HepG2 (cell line): ENCODE results near the gene GPSM1. TPM values are rescaled to one million over a fixed set of nuclear protein-coding genes. Genes with fewer than 3 reads are reported as not detected.

Experiments
- ATAC-seq: fragments of 200-7000 bp; cut with Tn5 transposase; 3 replicates; pipeline ENCODE4 v1.9.1; 2020; ENCODE audit warnings: mild to moderate bottlenecking, moderate library complexity
- BruUV-seq: library from RNA; stranded (reverse); fragments of 400-500 nt; replicated peaks from 2 replicates; lab custom pipeline; 2021; lab: Mats Ljungman, UMichigan
- CTCF ChIA-PET: fragments of 300-600 bp; formaldehyde crosslinking; extraction: SDS; loops from one replicate; lab custom pipeline; 2021; ENCODE audit warnings: low total read pairs, inconsistent platforms, low intra/inter-chr PET ratio; lab: Yijun Ruan, JAX
- POLR2A ChIA-PET: fragments of 350-600 bp; sonication (Branson Sonifier 250); formaldehyde crosslinking; loops from one replicate; lab custom pipeline; 2020; ENCODE audit warnings: antibody characterized with exemption, inconsistent platforms; lab: Yijun Ruan, JAX
- DNase-seq: peaks from one replicate; pipeline ENCODE4 v3.0.0-alpha.2; 2015; ENCODE audit warnings: low spot score
- FAIRE-seq: peaks from 3 replicates; lab custom pipeline; 2011; peaks lifted over from hg19 to GRCh38; lab: Jason Lieb, UNC
- H2AFZ ChIP-seq: one replicate; pipeline ENCODE4 v1.6.1; 2011; ENCODE audit warnings: low read length, inconsistent platforms
- H3K27ac ChIP-seq: fragments of 300-600 bp; 3 replicates; pipeline ENCODE4 v1.8.0; 2011; ENCODE audit warnings: mixed run types, mild to moderate bottlenecking, mixed read lengths, low read length, inconsistent platforms; ENCODE audit not compliant: insufficient read depth; ENCODE audit errors: extremely low read length
- H3K27me3 ChIP-seq, 2 experiments: fragments of 200-600 bp in 1 of 2; 2 replicates in 1 of 2; 3 replicates in 1 of 2; pipeline versions ENCODE4 v1.6.0 to v1.8.0; 2011; ENCODE audit warnings: low read length in 2 of 2, mild to moderate bottlenecking in 2 of 2, moderate library complexity in 2 of 2, inconsistent platforms in 1 of 2; ENCODE audit not compliant: insufficient read depth in 2 of 2, control insufficient read depth in 1 of 2
- H3K36me3 ChIP-seq, 2 experiments: fragments of 200-600 bp in 1 of 2; replicated peaks in 1 of 2; 2 replicates in 1 of 2; 3 replicates in 1 of 2; pipeline versions ENCODE4 v1.5.1 to v1.8.0; 2011; ENCODE audit warnings: low read length in 2 of 2, inconsistent platforms in 1 of 2; ENCODE audit not compliant: insufficient read depth in 2 of 2, control insufficient read depth in 1 of 2
- H3K4me1 ChIP-seq: 2 replicates; pipeline ENCODE4 v1.5.1; 2012; ENCODE audit warnings: low read length, inconsistent platforms; ENCODE audit not compliant: insufficient read depth
- H3K4me2 ChIP-seq: 2 replicates; pipeline ENCODE4 v1.6.0; 2011; ENCODE audit warnings: low read depth, low read length, inconsistent platforms
- H3K4me3 ChIP-seq, 3 experiments: fragments of 200-600 bp in 1 of 3; sonication (generic), shearing (Covaris generic) in 1 of 3; replicated peaks in 1 of 3; 2 replicates each; pipeline ENCODE4 v1.5.1; 2011 to 2016; ENCODE audit warnings: low read length in 3 of 3, inconsistent platforms in 2 of 3, low read depth in 2 of 3, mild to moderate bottlenecking in 2 of 3, control low read depth in 1 of 3, mixed read lengths in 1 of 3; ENCODE audit not compliant: insufficient read depth in 1 of 3
- H3K79me2 ChIP-seq: one replicate; pipeline ENCODE4 v1.6.1; 2011; ENCODE audit warnings: low read length, inconsistent platforms; ENCODE audit not compliant: insufficient read depth
- H3K9ac ChIP-seq: 2 replicates; pipeline ENCODE4 v1.6.0; 2011; ENCODE audit warnings: mild to moderate bottlenecking, low read depth, low read length, inconsistent platforms; ENCODE audit not compliant: insufficient read depth
- H3K9me3 ChIP-seq: 2 replicates; pipeline ENCODE4 v1.5.1; 2012; ENCODE audit warnings: mild to moderate bottlenecking, low read length
- H4K20me1 ChIP-seq: 2 replicates; pipeline ENCODE4 v1.6.0; 2011; ENCODE audit warnings: inconsistent platforms, mild to moderate bottlenecking, low read length, moderate library complexity; ENCODE audit not compliant: insufficient read depth
- MBNL3 ChIP-seq: fragments of 250-450 bp; sonication (Bioruptor Pico); conservative IDR thresholded peaks from 2 replicates; pipeline ENCODE4 v1.8.0; 2022; ENCODE audit warnings: mild to moderate bottlenecking, inconsistent platforms
- NAIF1 ChIP-seq: sonication (generic); formaldehyde crosslinking; IDR thresholded peaks from 2 replicates; pipeline ENCODE4 v1.5.0; 2020; ENCODE audit warnings: mild to moderate bottlenecking, missing genetic modification reagents, borderline replicate concordance
- RFX1 ChIP-seq: fragments of 450-650 bp; IDR thresholded peaks from 2 replicates; pipeline ENCODE4 v1.6.1; 2017
- SAFB2 ChIP-seq: sonication (generic); formaldehyde crosslinking; IDR thresholded peaks from 2 replicates; pipeline ENCODE4 v1.5.1; 2020; ENCODE audit warnings: missing genetic modification reagents, low read depth, mild to moderate bottlenecking, borderline replicate concordance
- ZC3H4 ChIP-seq: sonication (generic); formaldehyde crosslinking; IDR thresholded peaks from 2 replicates; pipeline ENCODE4 v1.4.0; 2020; ENCODE audit warnings: missing genetic modification reagents, borderline replicate concordance
- ZFP1 ChIP-seq: IDR thresholded peaks from 2 replicates; pipeline ENCODE4 v1.6.1; 2016
- ZFYVE20 ChIP-seq: sonication (generic); formaldehyde crosslinking; IDR thresholded peaks from 2 replicates; pipeline ENCODE4 v1.8.0; 2023; ENCODE audit warnings: low read depth, mild to moderate bottlenecking, moderate library complexity, missing genetic modification reagents, borderline replicate concordance
- ZNF121 ChIP-seq: sonication (generic); formaldehyde crosslinking; IDR thresholded peaks from 2 replicates; pipeline ENCODE4 v1.5.0; 2020; ENCODE audit warnings: mild to moderate bottlenecking, missing genetic modification reagents
- ZNF329 ChIP-seq: sonication (generic); formaldehyde crosslinking; IDR thresholded peaks from 2 replicates; pipeline ENCODE4 v1.9.0; 2021; ENCODE audit warnings: low read depth, mild to moderate bottlenecking, missing genetic modification reagents
- ZNF713 ChIP-seq: sonication (generic); formaldehyde crosslinking; IDR thresholded peaks from 2 replicates; pipeline ENCODE4 v1.4.0; 2020; ENCODE audit warnings: mild to moderate bottlenecking, missing genetic modification reagents
- ZNF770 ChIP-seq: sonication (generic); formaldehyde crosslinking; IDR thresholded peaks from 2 replicates; pipeline ENCODE4 v1.5.0; 2020; ENCODE audit warnings: mild to moderate bottlenecking, missing genetic modification reagents
- WGBS: methylation state at CpG from one replicate; pipeline ENCODE4 v1.1.6; 2017; ENCODE audit warnings: low lambda C conversion rate; 5-methylcytosine and 5-hydroxymethylcytosine counted together
- in situ Hi-C: cut with HindIII; loops from 2 replicates; pipeline ENCODE4 v1.10.0; 2017; ENCODE audit warnings: low pct_unique_long_range_greater_than_20kb; ENCODE audit not compliant: extremely low pct_ligation_motif_present
- intact Hi-C: fragments of 100-400 bp; cut with micrococcal nuclease; formaldehyde crosslinking; loops from one replicate; pipeline ENCODE4 v1.10.0; 2022; ENCODE audit not compliant: unreplicated experiment
- polyA plus RNA-seq, 8 experiments: library from polyadenylated mRNA; depleted of rRNA in 3 of 8; stranded (reverse) in 7 of 8; unstranded in 1 of 8; fragments of >200 nt; fragmentation: Illumina TruSeq in 4 of 8; extraction: Trizol in 4 of 8; gene quantifications; 2 replicates each; pipeline versions ENCODE4 v1.2.1 to v1.2.3, GENCODE V29; 2011 to 2016; ENCODE audit warnings: low read depth in 4 of 8, missing spikeins in 1 of 8, mixed read lengths in 1 of 8; ENCODE audit not compliant: insufficient read depth in 1 of 8
- total RNA-seq, 5 experiments: library from RNA; depleted of rRNA; stranded (reverse); fragments of >200 nt; fragmentation: Illumina TruSeq; extraction: Trizol; gene quantifications; 2 replicates each; pipeline ENCODE4 v1.2.3, GENCODE V29; 2016; ENCODE audit warnings: low read depth in 1 of 5

Gene GPSM1
- total and polyA plus RNA-seq, 2 of the 13 experiments (the other 11 are each of a cell fraction or from before 2014, with no cell fraction given) = 1.0 to 2.4 TPM

DNA sequence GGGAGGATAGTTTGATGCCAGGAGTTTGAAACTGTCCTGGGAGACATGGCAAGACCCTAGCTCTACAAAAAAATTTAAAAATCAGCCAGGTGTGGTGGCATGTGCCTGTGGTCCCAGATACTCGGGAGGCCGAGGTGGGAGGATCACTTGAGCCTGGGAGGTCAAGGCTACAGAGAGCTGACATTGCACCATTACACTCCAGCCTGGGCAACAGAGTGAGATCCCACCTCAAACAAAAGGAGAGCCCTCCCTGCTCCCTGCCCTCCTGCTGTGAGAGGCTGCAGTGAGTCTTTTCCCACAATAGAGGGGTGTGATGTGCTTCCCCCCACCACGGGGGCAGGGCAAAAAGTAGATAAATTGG is 13.3 kb upstream of the GPSM1 start:
- intact Hi-C loops (no loop called here), in situ Hi-C loops (no loop called here)
- Histone ChIP-seq H3K4me3 (no peak overlapping the region), H3K4me2 (no peak overlapping the region), H3K4me1 (peaks cover 43% of the 10 kb centered on the region), H3K27ac (no peak overlapping the region), H3K9ac (no peak overlapping the region), H3K36me3 (no peaks in the 10 kb centered on the region), H2AFZ (no peak overlapping the region), H3K79me2 (no peaks in the 10 kb centered on the region), H3K27me3 (no peaks in the 10 kb centered on the region; a peak in 3 of 5 replicates), H4K20me1 (no peaks in the 10 kb centered on the region), H3K9me3 (peaks cover 16% of the 10 kb centered on the region)
- CTCF ChIA-PET = no interaction called here
- POLR2A ChIA-PET = no interaction called here
- ATAC-seq (no peak), DNase-seq (no peak), FAIRE-seq (no peak)
- 0 out of 2 replicates have a peak, but pooled peaks have one; percentile 25 for TF ChIP-seq ZNF770 (CRISPR knock-in tag)
- no peak for TF ChIP-seq NAIF1 (CRISPR knock-in tag)
- no peak for TF ChIP-seq ZC3H4 (CRISPR knock-in tag)
- TF ChIP-seq ZNF329 (CRISPR knock-in tag) = no peak
- no peak for TF ChIP-seq ZNF713 (CRISPR knock-in tag)
- TF ChIP-seq ZNF121 (CRISPR knock-in tag) = peak; percentile 67; the same call in 1 of the 2 replicates
- WGBS = 23% methylated on average over 2 of the region's 3 CpGs
- no TSS peak for BruUV-seq

DNA sequence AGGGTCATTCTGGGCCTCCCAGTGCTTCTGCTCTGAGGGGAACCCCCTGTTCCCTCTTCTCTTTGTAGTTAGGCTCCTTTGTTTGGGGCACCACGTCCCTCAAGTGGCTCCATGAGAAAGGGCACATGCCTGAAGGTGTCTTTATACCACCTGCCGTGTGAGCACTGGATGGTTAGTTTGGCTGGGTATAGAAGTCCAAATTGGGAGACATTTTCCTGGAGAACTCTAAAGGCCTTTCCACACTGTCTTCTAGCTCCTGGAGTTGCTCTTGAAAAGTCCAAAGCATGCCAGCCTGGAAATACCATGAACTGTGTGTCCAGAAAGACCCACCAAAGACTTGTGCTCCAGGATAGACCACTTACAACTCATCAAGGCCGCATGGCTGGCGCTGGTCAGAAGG is 12.4 kb upstream of the GPSM1 start:
- no peak overlapping the region for H3K27ac ChIP-seq

More for the DNA sequence above, 12.4 kb upstream of the GPSM1 start:
- H3K9me3 ChIP-seq = peaks cover 16% of the 10 kb centered on the region
- H3K4me3 ChIP-seq = no peak overlapping the region
- H3K27me3 ChIP-seq = no peaks in the 10 kb centered on the region; a peak in 2 of 5 replicates
- no peak for TF ChIP-seq RFX1
- peak; percentile 99 for TF ChIP-seq ZFP1 (CRISPR knock-in tag)
- no peak for TF ChIP-seq MBNL3 (CRISPR knock-in tag)
- TF ChIP-seq ZFYVE20 (CRISPR knock-in tag) = no peak
- TF ChIP-seq NAIF1 (CRISPR knock-in tag) = no peak
- no peak for TF ChIP-seq SAFB2
- intact Hi-C loops (no loop called here), in situ Hi-C loops (no loop called here)
- FAIRE-seq = no peak
- no peak for DNase-seq
- no peak overlapping the region for H3K4me2 ChIP-seq
- no peaks in the 10 kb centered on the region for H4K20me1 ChIP-seq
- BruUV-seq = no TSS peak
- no peak for ATAC-seq
- 48% methylated on average over 4 of the region's 4 CpGs for WGBS
- no peak overlapping the region for H3K9ac ChIP-seq
- CTCF ChIA-PET = no interaction called here
- POLR2A ChIA-PET = no interaction called here
- H2AFZ ChIP-seq = no peak overlapping the region
- no peaks in the 10 kb centered on the region for H3K36me3 ChIP-seq
- H3K4me1 ChIP-seq = peaks cover 43% of the 10 kb centered on the region
- H3K79me2 ChIP-seq = no peaks in the 10 kb centered on the region
